Stimulated activated naive CD8-positive, alpha-beta T cell treated with anti-CD3 and anti-CD28 coated beads, Interleukin-15, amount 100 ng/mL, for 72 hours (primary cell): Measurements from ENCODE around the gene FAM181B.

Experiments used
- ATAC-seq: fragments of 150-1000 bp; cut with Tn5 transposase; 2 replicates; pipeline ENCODE4 v1.10.0; 2021; ENCODE audit warnings: mild to moderate bottlenecking, moderate library complexity
- DNase-seq, 2 donors: peaks; one replicate each; pipeline ENCODE4 v3.0.0; 2021 to 2022
- H3K27ac Mint-ChIP-seq, 2 donors: one replicate each; pipeline ENCODE4 v1.8.0; 2022; ENCODE audit warnings: mild to moderate bottlenecking in 2 of 2, mixed read lengths in 2 of 2, moderate library complexity in 2 of 2
- H3K27me3 Mint-ChIP-seq: one replicate; pipeline ENCODE4 v1.8.0; 2022; ENCODE audit warnings: mixed read lengths
- H3K4me1 Mint-ChIP-seq: one replicate; pipeline ENCODE4 v1.8.0; 2022; ENCODE audit warnings: mild to moderate bottlenecking, mixed read lengths
- H3K4me3 Mint-ChIP-seq, 2 donors: one replicate each; pipeline ENCODE4 v1.8.0; 2022; ENCODE audit warnings: mild to moderate bottlenecking in 2 of 2, mixed read lengths in 2 of 2, moderate library complexity in 1 of 2
- H3K9me3 Mint-ChIP-seq, 2 donors: one replicate each; pipeline ENCODE4 v1.8.0; 2022; ENCODE audit warnings: mixed read lengths in 2 of 2

FAM181B gene, protein sequence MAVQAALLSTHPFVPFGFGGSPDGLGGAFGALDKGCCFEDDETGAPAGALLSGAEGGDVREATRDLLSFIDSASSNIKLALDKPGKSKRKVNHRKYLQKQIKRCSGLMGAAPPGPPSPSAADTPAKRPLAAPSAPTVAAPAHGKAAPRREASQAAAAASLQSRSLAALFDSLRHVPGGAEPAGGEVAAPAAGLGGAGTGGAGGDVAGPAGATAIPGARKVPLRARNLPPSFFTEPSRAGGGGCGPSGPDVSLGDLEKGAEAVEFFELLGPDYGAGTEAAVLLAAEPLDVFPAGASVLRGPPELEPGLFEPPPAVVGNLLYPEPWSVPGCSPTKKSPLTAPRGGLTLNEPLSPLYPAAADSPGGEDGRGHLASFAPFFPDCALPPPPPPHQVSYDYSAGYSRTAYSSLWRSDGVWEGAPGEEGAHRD

DNA sequence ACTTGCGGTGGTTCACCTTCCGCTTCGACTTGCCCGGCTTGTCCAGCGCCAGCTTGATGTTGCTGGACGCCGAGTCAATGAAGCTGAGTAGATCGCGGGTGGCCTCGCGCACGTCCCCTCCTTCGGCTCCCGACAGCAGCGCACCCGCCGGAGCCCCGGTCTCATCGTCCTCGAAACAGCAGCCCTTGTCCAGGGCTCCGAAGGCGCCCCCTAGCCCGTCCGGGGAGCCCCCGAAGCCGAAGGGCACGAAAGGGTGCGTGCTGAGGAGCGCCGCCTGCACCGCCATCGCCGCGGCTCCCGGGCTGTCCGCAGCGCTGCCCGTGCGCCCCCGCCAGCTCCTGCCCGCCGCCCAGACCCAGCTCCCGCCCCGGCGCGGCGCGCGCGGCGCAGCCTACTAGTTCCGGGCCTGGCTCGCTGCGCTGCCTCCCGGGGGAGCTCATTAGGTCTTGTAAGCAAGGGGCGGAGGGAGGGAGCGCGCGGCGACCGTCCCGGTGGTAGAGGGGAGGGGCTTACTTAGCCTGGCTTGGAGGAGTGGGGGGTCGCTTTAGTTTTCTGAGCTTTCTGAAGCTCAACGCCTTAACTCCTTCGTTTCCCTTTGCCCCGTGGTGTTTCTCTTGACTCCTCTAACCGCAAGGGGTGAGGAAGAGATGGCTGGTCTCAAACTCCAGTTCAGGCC, at the start of gene FAM181B:
Gene FAM181B, minus strand, starts transcription at position 421 of the 676 bp plus-strand sequence. Its CDS starts 135 bp downstream, at position 286.
- Mint-ChIP-seq H3K4me3 (peak within 1 kb of the TSS; percentile 75 to 76), H3K4me1 (peaks cover 12% of the 10 kb centered on the region), H3K27ac (no peak within 1 kb of the TSS), H3K9me3 (no peaks in the 10 kb centered on the region), H3K27me3 (peaks cover 79% of the 10 kb centered on the region)
- peak; percentile 41 to 45 for DNase-seq
- peak; percentile 80 for ATAC-seq

DNA sequence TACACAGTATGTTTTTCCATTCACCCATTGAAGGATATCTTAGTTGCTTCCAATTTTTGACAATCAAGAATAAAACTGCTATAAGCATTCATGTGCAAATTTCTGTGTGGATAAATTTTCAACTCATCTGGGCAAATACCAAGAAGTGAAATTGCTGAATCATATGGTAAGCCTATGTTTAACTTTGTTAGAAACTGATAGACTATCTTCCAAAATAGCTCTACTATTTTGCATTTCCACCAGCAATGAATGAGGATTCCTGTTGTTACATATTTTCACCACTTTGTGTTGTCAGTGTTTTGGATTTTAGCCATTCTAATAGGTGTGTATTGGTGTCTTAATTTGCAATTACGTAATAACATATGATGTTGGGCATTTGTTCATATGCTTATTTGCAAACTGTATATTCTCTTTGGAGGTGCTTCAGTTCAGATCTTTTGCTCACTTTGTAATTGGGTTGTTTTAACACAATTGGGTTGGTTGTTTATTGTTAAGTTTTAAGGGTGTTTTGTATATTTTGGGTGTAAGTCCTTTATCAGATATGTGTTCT, 49.2 kb upstream of the FAM181B start:
- Mint-ChIP-seq H3K27me3 (peaks cover 7% of the 10 kb centered on the region), H3K4me3 (no peak overlapping the region), H3K9me3 (peaks cover 7 to 11% of the 10 kb centered on the region in 2 donors), H3K4me1 (no peaks in the 10 kb centered on the region), H3K27ac (no peak overlapping the region)
- ATAC-seq = no peak
- no peak for DNase-seq

DNA sequence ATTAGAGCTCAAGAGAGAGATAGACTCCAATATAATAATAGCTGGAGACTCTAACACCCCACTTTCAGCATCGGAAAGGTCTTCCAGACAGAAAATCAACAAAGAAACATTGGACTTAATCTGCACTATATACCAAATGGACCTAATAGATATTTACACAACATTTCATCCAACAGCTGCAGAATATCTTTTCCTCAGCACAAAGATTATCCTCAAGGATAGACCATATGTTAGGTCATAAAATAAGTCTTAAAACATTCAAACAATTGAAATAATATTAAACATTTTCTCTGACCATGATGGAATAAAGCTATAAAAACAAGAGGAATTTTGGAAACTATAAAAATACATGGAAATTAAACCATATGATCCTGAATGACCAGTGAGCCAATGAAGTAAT, 45.1 kb upstream of the FAM181B start:
- H3K4me1 Mint-ChIP-seq = no peaks in the 10 kb centered on the region
- H3K27me3 Mint-ChIP-seq = peaks cover 7% of the 10 kb centered on the region
- H3K4me3 Mint-ChIP-seq = no peak overlapping the region
- H3K27ac Mint-ChIP-seq = no peak overlapping the region
- DNase-seq (no peak), ATAC-seq (no peak)
- H3K9me3 Mint-ChIP-seq = peaks cover 14 to 20% of the 10 kb centered on the region in 2 donors

DNA sequence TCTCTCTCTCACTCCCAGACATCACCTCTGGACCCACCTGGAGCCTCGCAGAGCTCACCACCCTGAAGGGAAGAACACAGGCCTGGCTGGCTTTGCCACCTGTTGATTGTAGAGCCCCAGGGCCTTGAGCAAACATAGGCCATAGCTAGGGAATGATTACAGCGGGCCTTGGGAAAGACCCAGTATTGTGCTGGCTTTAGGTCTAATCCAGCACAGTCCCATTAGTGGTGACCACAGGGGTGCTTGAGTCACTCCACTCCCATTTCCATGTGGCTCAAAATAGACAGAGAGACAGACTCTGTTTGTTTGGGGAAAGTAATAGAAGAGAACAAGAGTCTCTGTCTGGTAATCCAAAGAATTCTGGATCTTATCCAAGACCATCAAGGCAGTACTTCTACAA, 42.7 kb upstream of the FAM181B start:
- Mint-ChIP-seq H3K9me3 (peaks cover 7 to 18% of the 10 kb centered on the region in 2 donors), H3K4me3 (no peak overlapping the region), H3K4me1 (no peaks in the 10 kb centered on the region), H3K27me3 (no peaks in the 10 kb centered on the region), H3K27ac (no peak overlapping the region)
- no peak for ATAC-seq
- DNase-seq = no peak

DNA sequence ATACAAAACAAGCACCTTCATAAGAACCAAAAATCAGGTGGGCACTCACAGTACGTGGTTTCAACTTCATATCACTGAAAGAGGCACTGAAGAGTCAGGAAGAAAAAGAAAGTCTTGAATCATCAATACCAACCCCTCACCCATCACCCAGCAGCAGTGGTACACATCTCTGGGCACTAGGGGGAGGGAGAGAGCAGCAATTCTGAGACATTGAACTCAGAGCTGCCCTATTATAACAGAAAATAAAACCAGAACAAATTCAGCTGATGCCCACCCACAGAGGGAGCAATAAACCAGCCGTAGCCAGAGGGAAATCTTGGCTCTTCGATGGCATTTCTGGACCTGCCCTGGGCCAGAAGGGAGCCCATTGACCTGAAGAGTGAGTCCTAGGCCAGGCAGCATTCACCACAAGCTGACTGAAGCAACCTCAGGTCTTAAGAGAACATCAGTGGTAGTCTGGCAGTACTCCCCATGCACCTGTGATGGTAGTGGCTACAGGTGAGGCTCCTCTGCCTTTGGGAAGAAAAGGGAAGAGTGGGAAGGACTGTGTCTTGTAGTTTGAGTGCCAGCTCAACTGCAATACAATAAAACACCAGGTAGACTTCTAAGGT, 42.2 kb upstream of the FAM181B start:
- DNase-seq = peak; percentile 34 to 45
- peak; percentile 81 for ATAC-seq
- H3K9me3 Mint-ChIP-seq = peaks cover 7 to 14% of the 10 kb centered on the region in 2 donors
- no peak overlapping the region for H3K27ac Mint-ChIP-seq
- no peaks in the 10 kb centered on the region for H3K27me3 Mint-ChIP-seq
- H3K4me1 Mint-ChIP-seq = no peaks in the 10 kb centered on the region
- no peak overlapping the region for H3K4me3 Mint-ChIP-seq

DNA sequence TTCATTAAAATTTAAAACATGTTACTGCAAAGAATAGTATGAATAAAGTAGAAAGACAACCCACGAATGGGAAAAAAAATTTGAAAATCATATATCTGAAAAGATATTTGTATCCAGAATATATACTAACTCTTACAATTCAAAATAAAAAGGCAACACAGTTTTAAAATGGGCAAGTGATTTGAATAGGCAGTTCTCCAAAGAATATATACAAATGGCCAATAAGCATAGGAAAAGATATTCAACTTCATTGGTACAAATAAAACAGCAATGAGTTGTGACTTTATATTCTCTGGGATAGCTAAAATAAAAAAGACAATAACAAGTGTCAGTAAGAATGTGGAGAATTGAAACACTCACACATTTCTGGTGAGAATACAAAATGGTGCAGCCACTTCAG, 41.6 kb upstream of the FAM181B start:
- ATAC-seq = no peak
- Mint-ChIP-seq H3K27me3 (no peaks in the 10 kb centered on the region), H3K4me3 (no peak overlapping the region), H3K27ac (no peak overlapping the region), H3K9me3 (peaks cover 7 to 14% of the 10 kb centered on the region in 2 donors), H3K4me1 (no peaks in the 10 kb centered on the region)
- no peak for DNase-seq

DNA sequence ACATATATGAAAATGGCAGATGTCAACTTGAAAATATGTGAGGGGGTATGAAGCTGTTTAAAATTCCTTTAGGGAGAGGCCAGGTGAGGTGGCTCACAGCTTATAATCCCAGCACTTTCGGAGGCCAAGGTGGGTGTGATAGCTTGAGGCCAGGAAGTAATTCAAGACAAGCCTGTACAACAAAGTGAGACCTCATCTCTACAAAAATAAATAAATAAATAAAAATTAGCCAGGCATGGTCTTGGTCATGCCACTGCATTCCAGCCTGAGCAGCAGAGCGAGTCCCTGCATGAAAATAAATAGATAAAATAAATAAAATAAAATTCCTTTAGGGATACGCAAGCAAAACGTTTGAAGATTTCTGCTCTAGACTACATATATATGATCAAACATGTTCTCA, 38.1 kb upstream of the FAM181B start:
- H3K9me3 Mint-ChIP-seq = peaks cover 0 to 1% of the 10 kb centered on the region in 2 donors
- ATAC-seq (no peak), DNase-seq (no peak)
- no peaks in the 10 kb centered on the region for H3K27me3 Mint-ChIP-seq
- no peaks in the 10 kb centered on the region for H3K4me1 Mint-ChIP-seq
- no peak overlapping the region for H3K4me3 Mint-ChIP-seq
- H3K27ac Mint-ChIP-seq = no peak overlapping the region

DNA sequence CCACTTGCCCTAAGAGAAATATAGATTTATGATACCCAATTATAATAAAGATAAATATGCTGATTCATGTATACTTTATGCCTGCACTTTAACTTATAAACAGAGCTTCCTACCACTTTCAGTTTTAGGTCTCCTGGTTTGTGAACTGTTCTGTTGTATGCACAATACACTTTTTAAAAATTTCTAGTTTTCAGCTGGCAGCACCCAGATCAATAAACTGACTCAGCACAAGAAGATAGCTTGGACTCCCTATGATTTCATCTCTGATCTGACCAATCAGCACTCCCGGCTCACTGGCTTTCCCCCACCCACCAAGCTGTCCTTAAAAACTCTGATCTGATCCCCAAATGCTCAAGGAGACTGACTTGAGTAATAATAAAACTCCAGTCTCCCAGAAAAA, 33.5 kb upstream of the FAM181B start:
- no peaks in the 10 kb centered on the region for H3K9me3 Mint-ChIP-seq
- peaks cover 5% of the 10 kb centered on the region for H3K4me1 Mint-ChIP-seq
- ATAC-seq = no peak
- no peak for DNase-seq
- H3K27ac Mint-ChIP-seq = no peak overlapping the region
- no peak overlapping the region for H3K4me3 Mint-ChIP-seq
- no peaks in the 10 kb centered on the region for H3K27me3 Mint-ChIP-seq

DNA sequence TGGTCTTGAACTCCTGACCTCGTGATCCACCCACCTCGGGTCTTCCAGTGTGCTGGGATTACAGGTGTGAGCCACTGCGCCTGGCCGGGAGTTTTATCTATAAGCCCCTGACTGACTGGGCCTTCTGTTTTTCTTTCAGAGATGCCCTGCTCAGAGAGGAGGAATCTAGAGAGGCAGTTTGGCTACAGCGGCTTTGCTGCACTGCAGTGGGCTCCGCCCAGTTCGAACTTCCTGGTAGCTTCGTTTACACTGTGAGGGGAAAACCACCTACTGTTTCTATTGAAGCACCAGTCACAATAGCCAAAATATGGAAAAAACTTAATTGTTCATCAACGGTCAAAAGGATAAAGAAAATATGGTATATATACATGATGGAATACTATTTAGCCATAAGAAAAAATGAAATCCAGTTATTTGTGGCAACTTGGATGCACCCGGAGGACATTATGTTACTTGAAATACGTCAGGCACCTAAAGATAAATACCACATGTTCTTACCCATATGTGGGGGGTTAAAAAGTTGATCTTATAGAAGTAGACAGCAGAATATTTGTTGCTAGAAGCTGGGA, 31.9 kb upstream of the FAM181B start:
- ATAC-seq (no peak), DNase-seq (no peak)
- Mint-ChIP-seq H3K27ac (no peak overlapping the region), H3K4me3 (no peak overlapping the region), H3K27me3 (no peaks in the 10 kb centered on the region), H3K4me1 (peaks cover 5% of the 10 kb centered on the region), H3K9me3 (no peaks in the 10 kb centered on the region)

DNA sequence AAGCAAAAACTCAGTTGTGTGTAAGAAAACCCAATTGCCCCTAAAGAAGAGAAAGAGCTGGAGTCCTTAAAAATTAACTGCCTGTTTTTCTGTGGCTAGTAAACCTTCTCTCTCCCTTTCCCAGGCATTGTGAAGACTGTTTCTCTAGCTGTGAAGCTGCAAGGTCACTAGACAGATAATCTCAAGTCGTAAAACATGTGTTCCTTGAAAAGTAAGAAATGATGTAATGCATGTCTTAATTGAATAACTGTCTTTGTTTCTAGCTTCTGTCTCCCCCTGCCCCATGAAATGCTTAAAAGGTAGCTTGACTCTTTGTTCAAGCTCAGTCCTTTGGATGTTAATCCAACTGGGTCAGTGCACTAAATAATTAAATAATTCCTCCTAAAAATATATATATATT, 29.5 kb upstream of the FAM181B start:
- Mint-ChIP-seq H3K4me1 (peaks cover 8% of the 10 kb centered on the region), H3K27ac (no peak overlapping the region), H3K27me3 (no peaks in the 10 kb centered on the region), H3K9me3 (no peaks in the 10 kb centered on the region), H3K4me3 (no peak overlapping the region)
- DNase-seq = no peak
- no peak for ATAC-seq

DNA sequence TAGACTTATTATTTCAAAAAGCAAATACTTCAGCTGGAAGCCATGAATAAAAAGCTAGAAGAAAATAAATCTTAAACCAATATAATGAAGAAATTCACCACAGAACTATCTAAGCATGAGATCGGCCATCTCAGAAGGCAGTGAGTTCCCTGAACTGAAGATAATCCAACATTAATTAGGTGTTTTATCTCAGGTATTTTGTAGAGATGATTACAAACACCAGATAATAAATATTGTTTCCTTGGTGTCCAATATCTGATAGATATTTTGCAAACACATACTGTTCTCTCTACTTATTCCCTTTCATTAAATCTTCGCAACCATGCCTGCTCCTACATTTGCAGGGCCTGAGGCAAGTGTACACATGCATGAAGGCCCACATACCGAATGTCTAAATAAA, 26.0 kb upstream of the FAM181B start:
- ATAC-seq = no peak
- peaks cover 22% of the 10 kb centered on the region for H3K4me1 Mint-ChIP-seq
- H3K27me3 Mint-ChIP-seq = no peaks in the 10 kb centered on the region
- no peak for DNase-seq
- H3K4me3 Mint-ChIP-seq = no peak overlapping the region
- no peaks in the 10 kb centered on the region for H3K9me3 Mint-ChIP-seq
- H3K27ac Mint-ChIP-seq = no peak overlapping the region

DNA sequence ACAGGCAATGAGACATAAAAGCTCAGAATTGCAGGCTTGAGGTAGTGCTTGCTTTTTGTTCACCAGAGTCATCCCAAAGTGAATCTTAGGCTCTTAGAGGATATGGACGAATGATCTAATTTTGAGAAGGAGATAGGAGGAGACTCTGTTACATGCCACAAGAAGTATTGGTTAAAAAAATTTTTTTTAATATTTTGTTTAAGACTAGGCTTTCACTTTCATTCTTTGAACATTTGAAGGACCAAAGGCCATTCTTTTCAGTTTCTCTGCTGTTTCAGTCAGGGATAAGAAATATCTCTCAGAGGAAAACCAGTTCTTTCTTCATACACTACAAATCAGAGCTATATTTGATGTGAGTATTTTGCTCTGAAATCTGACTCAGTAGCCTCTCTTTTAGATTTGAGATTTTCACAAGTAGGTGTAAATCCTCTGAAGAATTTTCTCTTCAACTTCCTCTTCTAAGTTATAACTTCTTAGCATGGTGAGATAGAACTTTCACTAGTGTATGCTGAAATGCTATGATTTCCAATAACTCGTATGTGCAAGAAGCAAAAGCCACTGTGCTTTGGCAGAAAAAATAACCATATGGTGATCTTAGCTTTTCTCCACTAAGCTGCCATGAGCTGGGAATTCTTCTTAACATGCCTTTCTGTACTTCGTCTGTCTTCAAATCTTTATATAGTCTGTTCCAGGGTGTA, 24.1 kb upstream of the FAM181B start:
- peak overlapping the region; percentile 51 to 57 for H3K4me3 Mint-ChIP-seq

DNA sequence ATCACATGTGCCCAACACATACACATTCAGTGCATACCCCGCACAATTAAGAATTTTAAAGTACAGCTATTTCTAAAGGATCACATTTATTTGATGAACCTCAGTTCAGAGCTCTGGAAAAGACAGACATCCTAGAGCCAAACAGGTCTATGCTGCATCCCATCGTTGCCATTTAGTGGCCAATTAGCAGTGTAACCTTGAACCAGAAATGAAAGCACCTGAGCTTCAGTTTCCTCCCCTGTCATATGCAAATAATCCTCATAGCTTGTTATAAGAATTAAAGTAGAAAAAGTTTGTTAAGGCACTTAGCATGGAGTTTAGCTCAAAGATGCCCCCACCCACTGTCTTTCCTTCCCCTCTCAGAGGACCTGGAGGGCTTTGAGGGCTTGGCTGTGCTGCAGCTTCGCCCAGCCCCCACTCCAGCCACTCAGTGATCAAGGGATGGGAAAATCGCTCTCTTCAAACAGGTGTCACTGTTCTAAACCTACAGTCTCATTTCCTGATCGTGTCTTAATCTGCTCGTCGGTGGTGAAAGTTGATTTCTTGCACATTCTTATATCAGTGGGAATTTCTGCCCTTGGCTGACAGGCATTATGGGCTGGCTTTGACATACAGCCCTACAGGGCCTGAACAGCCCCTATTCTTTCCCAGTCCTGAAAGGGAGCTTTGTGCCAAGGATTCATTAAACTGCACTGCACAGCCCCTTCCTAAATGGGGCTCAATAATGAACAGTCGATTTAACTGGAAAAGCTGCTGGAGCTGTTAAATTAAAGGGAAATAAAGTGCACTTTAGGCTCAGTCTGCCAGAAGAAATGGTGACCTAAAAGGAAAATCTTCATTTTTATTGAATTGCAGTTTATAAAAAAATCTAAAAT, 23.3 kb upstream of the FAM181B start:
- ATAC-seq (peak; percentile 53), DNase-seq (no peak)
- peaks cover 23% of the 10 kb centered on the region for H3K4me1 Mint-ChIP-seq
- H3K4me3 Mint-ChIP-seq = peak overlapping the region; percentile 51 to 57
- H3K9me3 Mint-ChIP-seq = no peaks in the 10 kb centered on the region
- H3K27ac Mint-ChIP-seq = peak overlapping the region in 1 of 2 donors; percentile 27
- H3K27me3 Mint-ChIP-seq = peaks cover 10% of the 10 kb centered on the region

More for the DNA sequence above, 24.1 kb upstream of the FAM181B start:
- no peak for ATAC-seq
- Mint-ChIP-seq H3K27me3 (peaks cover 8% of the 10 kb centered on the region), H3K9me3 (no peaks in the 10 kb centered on the region), H3K27ac (no peak overlapping the region), H3K4me1 (peaks cover 22% of the 10 kb centered on the region)
- DNase-seq = no peak

DNA sequence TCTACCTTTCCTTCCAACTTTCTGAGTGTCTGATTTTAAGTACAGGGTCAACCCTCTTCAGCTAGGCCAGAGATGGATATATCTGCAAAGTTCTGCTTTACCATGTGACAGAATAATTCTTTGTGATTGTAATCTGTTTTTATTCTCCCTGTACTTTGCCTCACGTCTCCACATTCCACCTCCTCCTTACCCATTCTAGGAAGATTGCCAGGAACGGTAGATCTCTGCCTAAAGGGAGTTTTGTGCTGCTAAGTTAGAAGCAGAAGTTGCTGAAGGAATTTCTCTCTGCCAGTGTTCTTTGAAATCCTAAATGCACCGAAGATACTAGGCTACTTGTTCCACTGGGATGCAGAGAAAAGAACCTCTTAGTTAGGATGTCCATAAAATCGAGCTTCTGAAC, 20.7 kb upstream of the FAM181B start:
- peaks cover 45% of the 10 kb centered on the region for H3K4me1 Mint-ChIP-seq
- no peak overlapping the region for H3K27ac Mint-ChIP-seq
- H3K4me3 Mint-ChIP-seq = no peak overlapping the region
- H3K9me3 Mint-ChIP-seq = no peaks in the 10 kb centered on the region
- ATAC-seq (no peak), DNase-seq (no peak)
- peaks cover 10% of the 10 kb centered on the region for H3K27me3 Mint-ChIP-seq
